ENCODE results near the gene GALNT14. TPM values are rescaled to one million over a fixed set of nuclear protein-coding genes. Genes with fewer than 3 reads are reported as not detected.

GALNT14 gene
- total RNA-seq, 1 experiment from 2014 or later: 6.0 TPM

GRCh38 chr2:30926606-30927005, 211.6 kb downstream of the GALNT14 start:
- POLR2A ChIA-PET: no interaction called here
- CTCF ChIA-PET: no interaction called here
- Mint-ChIP-seq H3K27me3 (ENCODE audit: low read depth) (no peaks in the 10 kb centered on the region), H3K27ac (no peak overlapping the region), H3K4me3 (no peak overlapping the region), H3K4me1 (peaks cover 20% of the 10 kb centered on the region), H3K36me3 (no peaks in the 10 kb centered on the region), H3K9me3 (no peaks in the 10 kb centered on the region)
- DNase-seq (ENCODE audit: low spot score) (no peak), ATAC-seq (no peak)
- no peak for TF ChIP-seq NR2C2 (CRISPR knock-in tag; IDR thresholded peaks at IDR 0.05)
- TF ChIP-seq ZNF317 (CRISPR knock-in tag; IDR thresholded peaks at IDR 0.05; ENCODE audit: borderline replicate concordance, low read depth): no peak
- TF ChIP-seq ZSCAN18 (CRISPR knock-in tag; IDR thresholded peaks at IDR 0.05): no peak
- TF ChIP-seq RORB (CRISPR knock-in tag; IDR thresholded peaks at IDR 0.05): no peak
- no peak for TF ChIP-seq MYBL2 (CRISPR knock-in tag; IDR thresholded peaks at IDR 0.05)
- no peak for TF ChIP-seq ELF4 (CRISPR knock-in tag; IDR thresholded peaks at IDR 0.05; ENCODE audit: low read depth)
- TF ChIP-seq ZNF219 (CRISPR knock-in tag; IDR thresholded peaks at IDR 0.05; ENCODE audit: borderline replicate concordance): no peak
- no peak for TF ChIP-seq CBFB (CRISPR knock-in tag; IDR thresholded peaks at IDR 0.05; ENCODE audit: low read depth)
- no peak for TF ChIP-seq STAT6 (CRISPR knock-in tag; conservative IDR thresholded peaks at IDR 0.05; ENCODE audit: low read depth)
- no peak for TF ChIP-seq SOX15 (CRISPR knock-in tag; IDR thresholded peaks at IDR 0.05)
- no peak for TF ChIP-seq TP53 (CRISPR knock-in tag; IDR thresholded peaks at IDR 0.05)
- no peak for TF ChIP-seq NFE2L1 (CRISPR knock-in tag; IDR thresholded peaks at IDR 0.05)
- TF ChIP-seq USF1 (CRISPR knock-in tag; IDR thresholded peaks at IDR 0.05): no peak

- CTCF ChIA-PET: interaction anchor here (2.5 kb wide), 1 partner anchor 212 kb away, joined by 11 read pairs; no protein-coding TSS in a partner anchor
- POLR2A ChIA-PET: no interaction called here
- ATAC-seq (peak; percentile 48), DNase-seq (ENCODE audit: low spot score) (no peak)
- Mint-ChIP-seq H3K27ac (no peak overlapping the region), H3K36me3 (no peaks in the 10 kb centered on the region), H3K27me3 (ENCODE audit: low read depth) (no peaks in the 10 kb centered on the region), H3K4me3 (no peak overlapping the region), H3K4me1 (peaks cover 16% of the 10 kb centered on the region), H3K9me3 (no peaks in the 10 kb centered on the region)
- TF ChIP-seq ATF6 (CRISPR knock-in tag; IDR thresholded peaks at IDR 0.05): no peak
- TF ChIP-seq IRF1 (CRISPR knock-in tag; IDR thresholded peaks at IDR 0.05): no peak
- no peak for TF ChIP-seq PRRX2 (CRISPR knock-in tag; IDR thresholded peaks at IDR 0.05)
- no peak for TF ChIP-seq JAZF1 (CRISPR knock-in tag; IDR thresholded peaks at IDR 0.05)
- no peak for TF ChIP-seq RELA (CRISPR knock-in tag; IDR thresholded peaks at IDR 0.05; ENCODE audit: borderline replicate concordance)
- no peak for TF ChIP-seq ZBTB21 (CRISPR knock-in tag; IDR thresholded peaks at IDR 0.05; ENCODE audit: borderline replicate concordance)
- TF ChIP-seq ARID4B (CRISPR knock-in tag; IDR thresholded peaks at IDR 0.05; ENCODE audit: borderline replicate concordance): no peak
- no peak for TF ChIP-seq E2F5 (CRISPR knock-in tag; IDR thresholded peaks at IDR 0.05)
- no peak for TF ChIP-seq NR3C1 (CRISPR knock-in tag; conservative IDR thresholded peaks at IDR 0.05; ENCODE audit: low read depth)
- no peak for TF ChIP-seq ZNF671 (CRISPR knock-in tag; IDR thresholded peaks at IDR 0.05)
Measured at GRCh38 chr2:30923623-30924022, 214.6 kb downstream of the GALNT14 start.
